DMS114 treated with DMSO at 0.1 percent for 48 hours (cell line): Measurements from ENCODE around the gene ZEB1.
"Not testable (repeated sequence)": the region's sequence is repeated elsewhere in the genome, so short reads cannot be mapped to it uniquely, and the experiment has no call there.

Experiments used
- DNase-seq: peaks from one replicate; lab custom pipeline; 2025; ENCODE audit not compliant: unreplicated experiment; lab: John Stamatoyannopoulos, UW

ZEB1 gene

GRCh38 chr10:31484431-31485135 is 165.6 kb downstream of the ZEB1 start:
- no peak for DNase-seq

- peak; percentile 10 for DNase-seq
Measured at GRCh38 chr10:31490858-31491504, 172.0 kb downstream of the ZEB1 start.

GRCh38 chr10:31507427-31507826 is 188.4 kb downstream of the ZEB1 start:
- DNase-seq, result no peak

GRCh38 chr10:31508234-31508633 is 189.2 kb downstream of the ZEB1 start:
- no peak for DNase-seq

- DNase-seq, result no peak
Measured at GRCh38 chr10:31508882-31509281, 189.9 kb downstream of the ZEB1 start.

GRCh38 chr10:31509989-31510388 is 191.0 kb downstream of the ZEB1 start:
- DNase-seq, result no peak

GRCh38 chr10:31515116-31515515 is 196.1 kb downstream of the ZEB1 start:
- DNase-seq, result no peak

- DNase-seq, result no peak
Measured at GRCh38 chr10:31515819-31516402, 196.9 kb downstream of the ZEB1 start.

- no peak for DNase-seq
Measured at GRCh38 chr10:31520986-31521831, 202.2 kb downstream of the ZEB1 start.

GRCh38 chr10:31522820-31523219 is 203.8 kb downstream of the ZEB1 start:
- no peak for DNase-seq

- DNase-seq, result no peak
Measured at GRCh38 chr10:31524460-31524859, 205.4 kb downstream of the ZEB1 start.

- DNase-seq, result no peak
Measured at GRCh38 chr10:31526178-31526577, 207.2 kb downstream of the ZEB1 start.

- DNase-seq, result no peak
Measured at GRCh38 chr10:31526681-31527080, 207.7 kb downstream of the ZEB1 start.

- DNase-seq, result no peak
Measured at GRCh38 chr10:31528831-31529230, 209.8 kb downstream of the ZEB1 start.

GRCh38 chr10:31536302-31536701 is 217.3 kb downstream of the ZEB1 start:
- DNase-seq, result no peak

- DNase-seq, result no peak
Measured at GRCh38 chr10:31549896-31550295, 230.9 kb downstream of the ZEB1 start.

- DNase-seq, result no peak
Measured at GRCh38 chr10:31554556-31554955, 235.5 kb downstream of the ZEB1 start.

- DNase-seq, result no peak
Measured at GRCh38 chr10:31557854-31558253, 238.8 kb downstream of the ZEB1 start.

GRCh38 chr10:31568252-31568861 is 249.3 kb downstream of the ZEB1 start:
- not testable (repeated sequence) for DNase-seq

GRCh38 chr10:31574577-31574976 is 255.6 kb downstream of the ZEB1 start:
- no peak for DNase-seq
